Stomach (tissue), 4 donors: ENCODE measurements around the gene CTIF.

Experiments
- EP300 ChIP-seq: sonication (generic); formaldehyde crosslinking; IDR thresholded peaks from one replicate; pipeline ENCODE4 v1.6.1; 2017; ENCODE audit warnings: antibody characterized with exemption
- TF ChIP-seq, protein P1 (sequence below), 7 experiments: fragments of 450-650 bp in 4 of 7; fragments of 200-600 bp in 3 of 7; sonication (generic) in 3 of 7; IDR thresholded peaks; one replicate each; pipeline ENCODE4 v1.5.1; 2016 to 2019; ENCODE audit warnings: antibody characterized with exemption in 7 of 7, control low read depth in 2 of 7, mild to moderate bottlenecking in 1 of 7

DNA sequence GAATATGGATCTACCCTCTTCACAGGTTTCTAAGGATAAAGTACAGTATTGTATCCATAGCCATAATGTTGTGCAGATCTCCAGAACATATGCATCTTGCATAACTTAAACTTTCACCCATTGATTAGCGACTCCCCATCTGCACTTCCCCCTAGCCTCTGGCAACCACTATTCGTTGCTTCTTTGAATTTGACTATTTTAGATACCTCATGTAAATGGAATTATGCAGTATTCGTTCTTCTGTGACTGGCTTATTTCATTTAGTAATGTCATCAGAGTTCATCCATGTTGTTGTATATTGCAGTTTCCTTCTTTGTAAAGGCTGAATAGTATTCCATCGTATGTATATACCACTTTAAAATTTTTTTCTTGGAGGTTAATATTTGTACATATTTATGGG is 283.0 kb downstream of the CTIF start:
- TF ChIP-seq, protein P1, sequence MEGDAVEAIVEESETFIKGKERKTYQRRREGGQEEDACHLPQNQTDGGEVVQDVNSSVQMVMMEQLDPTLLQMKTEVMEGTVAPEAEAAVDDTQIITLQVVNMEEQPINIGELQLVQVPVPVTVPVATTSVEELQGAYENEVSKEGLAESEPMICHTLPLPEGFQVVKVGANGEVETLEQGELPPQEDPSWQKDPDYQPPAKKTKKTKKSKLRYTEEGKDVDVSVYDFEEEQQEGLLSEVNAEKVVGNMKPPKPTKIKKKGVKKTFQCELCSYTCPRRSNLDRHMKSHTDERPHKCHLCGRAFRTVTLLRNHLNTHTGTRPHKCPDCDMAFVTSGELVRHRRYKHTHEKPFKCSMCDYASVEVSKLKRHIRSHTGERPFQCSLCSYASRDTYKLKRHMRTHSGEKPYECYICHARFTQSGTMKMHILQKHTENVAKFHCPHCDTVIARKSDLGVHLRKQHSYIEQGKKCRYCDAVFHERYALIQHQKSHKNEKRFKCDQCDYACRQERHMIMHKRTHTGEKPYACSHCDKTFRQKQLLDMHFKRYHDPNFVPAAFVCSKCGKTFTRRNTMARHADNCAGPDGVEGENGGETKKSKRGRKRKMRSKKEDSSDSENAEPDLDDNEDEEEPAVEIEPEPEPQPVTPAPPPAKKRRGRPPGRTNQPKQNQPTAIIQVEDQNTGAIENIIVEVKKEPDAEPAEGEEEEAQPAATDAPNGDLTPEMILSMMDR (IDR thresholded peaks at IDR 0.05) = no peak
- no peak for TF ChIP-seq EP300
